Mesenteric fat pad (tissue), 1 donor: ENCODE data around the gene NEDD4L. TPM values are rescaled to one million over a fixed set of nuclear protein-coding genes. Genes with fewer than 3 reads are reported as not detected.
"Not testable (repeated sequence)": the region's sequence is repeated elsewhere in the genome, so short reads cannot be mapped to it uniquely, and the experiment has no call there.

Experiments
- DNase-seq: peaks from one replicate; pipeline ENCODE4 v3.0.0-alpha.2; 2020; ENCODE audit warnings: low spot score
- total RNA-seq: library from RNA; stranded (reverse); fragmentation: NEBNext Ultra II Directional; extraction: Animal tissue kit (Norgen Biotek cat#: 25700); gene quantifications from one replicate; pipeline ENCODE4 v1.2.1, GENCODE V29; 2021
- donor health status: DM: yes; HTN: yes; CAD: no.

The NEDD4L gene
- total RNA-seq, 1 donor from 2014 or later: 43.7 TPM

GRCh38 chr18:58148954-58149471, 105.0 kb downstream of the NEDD4L start:
- DNase-seq: no peak

GRCh38 chr18:58150772-58151171, 106.7 kb downstream of the NEDD4L start:
- DNase-seq: no peak

GRCh38 chr18:58152216-58152615, 108.2 kb downstream of the NEDD4L start:
- no peak for DNase-seq

- no peak for DNase-seq
Observed at GRCh38 chr18:58152891-58153290, 108.9 kb downstream of the NEDD4L start.

- DNase-seq: no peak
Observed at GRCh38 chr18:58156516-58156915, 112.5 kb downstream of the NEDD4L start.

GRCh38 chr18:58157237-58157636, 113.2 kb downstream of the NEDD4L start:
- DNase-seq: no peak

GRCh38 chr18:58158008-58158407, 114.0 kb downstream of the NEDD4L start:
- DNase-seq: no peak

- no peak for DNase-seq
Observed at GRCh38 chr18:58158459-58158858, 114.4 kb downstream of the NEDD4L start.

- no peak for DNase-seq
Observed at GRCh38 chr18:58161659-58162058, 117.6 kb downstream of the NEDD4L start.

GRCh38 chr18:58162127-58162526, 118.1 kb downstream of the NEDD4L start:
- DNase-seq: no peak

- no peak for DNase-seq
Observed at GRCh38 chr18:58163004-58163590, 119.1 kb downstream of the NEDD4L start.

- DNase-seq: no peak
Observed at GRCh38 chr18:58166278-58166844, 122.3 kb downstream of the NEDD4L start.

GRCh38 chr18:58167073-58167472, 123.0 kb downstream of the NEDD4L start:
- DNase-seq: no peak

GRCh38 chr18:58168221-58168620, 124.2 kb downstream of the NEDD4L start:
- DNase-seq: no peak

- DNase-seq: no peak
Observed at GRCh38 chr18:58168993-58169392, 125.0 kb downstream of the NEDD4L start.

- no peak for DNase-seq
Observed at GRCh38 chr18:58169472-58169871, 125.4 kb downstream of the NEDD4L start.

- not testable (repeated sequence) for DNase-seq
Observed at GRCh38 chr18:58170036-58170435, 126.0 kb downstream of the NEDD4L start.

- DNase-seq: no peak
Observed at GRCh38 chr18:58172031-58172430, 128.0 kb downstream of the NEDD4L start.

GRCh38 chr18:58174285-58174684, 130.3 kb downstream of the NEDD4L start:
- DNase-seq: no peak

GRCh38 chr18:58175122-58175785, 131.2 kb downstream of the NEDD4L start:
- DNase-seq: no peak

GRCh38 chr18:58175786-58176176, 131.8 kb downstream of the NEDD4L start:
- DNase-seq: no peak

GRCh38 chr18:58177004-58177717, 133.1 kb downstream of the NEDD4L start:
- DNase-seq: no peak
